Activated naive CD8-positive, alpha-beta T cell treated with anti-CD3 and anti-CD28 coated beads, Interleukin-2, amount 50 U/mL, for 16 hours (primary cell): ENCODE measurements around the gene POU4F3.
"Not testable (repeated sequence)": the region's sequence is repeated elsewhere in the genome, so short reads cannot be mapped to it uniquely, and the experiment has no call there.

Experiments
- DNase-seq: peaks from one replicate; pipeline ENCODE4 v3.0.0-alpha.2; 2020; ENCODE audit warnings: low read depth, low spot score

Gene POU4F3, protein sequence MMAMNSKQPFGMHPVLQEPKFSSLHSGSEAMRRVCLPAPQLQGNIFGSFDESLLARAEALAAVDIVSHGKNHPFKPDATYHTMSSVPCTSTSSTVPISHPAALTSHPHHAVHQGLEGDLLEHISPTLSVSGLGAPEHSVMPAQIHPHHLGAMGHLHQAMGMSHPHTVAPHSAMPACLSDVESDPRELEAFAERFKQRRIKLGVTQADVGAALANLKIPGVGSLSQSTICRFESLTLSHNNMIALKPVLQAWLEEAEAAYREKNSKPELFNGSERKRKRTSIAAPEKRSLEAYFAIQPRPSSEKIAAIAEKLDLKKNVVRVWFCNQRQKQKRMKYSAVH

DNA sequence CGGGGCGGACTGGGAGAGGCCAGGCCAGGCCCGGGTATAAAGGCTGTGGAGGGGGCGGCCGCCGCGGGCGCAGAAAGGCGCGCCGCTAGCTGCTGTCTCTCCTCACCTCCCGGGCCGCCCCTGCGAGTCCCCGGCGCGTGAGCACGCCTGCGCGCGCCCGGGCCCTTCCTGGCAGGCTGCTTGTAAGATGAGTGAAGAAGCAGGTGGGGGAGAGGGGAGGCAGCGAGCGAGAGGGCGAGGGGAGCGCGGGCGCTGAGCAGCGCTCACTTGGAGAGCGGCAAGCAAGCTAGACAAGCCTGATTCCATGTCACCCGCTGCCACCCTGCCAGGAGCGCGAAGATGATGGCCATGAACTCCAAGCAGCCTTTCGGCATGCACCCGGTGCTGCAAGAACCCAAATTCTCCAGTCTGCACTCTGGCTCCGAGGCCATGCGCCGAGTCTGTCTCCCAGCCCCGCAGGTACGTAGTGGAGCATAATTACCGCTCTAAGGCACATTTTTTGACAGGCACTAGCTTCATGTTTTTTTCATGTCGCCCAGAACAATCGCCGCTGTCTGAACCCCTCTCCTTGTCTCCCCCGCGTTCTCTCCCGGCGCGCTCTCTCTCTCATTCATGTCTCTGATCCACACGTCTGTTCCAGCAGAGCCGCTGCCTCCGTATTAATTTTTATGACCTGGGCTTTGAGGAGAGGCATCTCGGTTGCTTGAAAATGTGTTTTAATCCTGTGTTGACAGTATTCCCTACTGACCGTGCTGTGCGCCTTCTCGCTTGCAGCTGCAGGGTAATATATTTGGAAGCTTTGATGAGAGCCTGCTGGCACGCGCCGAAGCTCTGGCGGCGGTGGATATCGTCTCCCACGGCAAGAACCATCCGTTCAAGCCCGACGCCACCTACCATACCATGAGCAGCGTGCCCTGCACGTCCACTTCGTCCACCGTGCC lies at the start of gene POU4F3:
Gene POU4F3 (plus strand): TSS at position 66 of the 941 bp plus-strand sequence. CDS start 274 bp downstream, at position 340.
- no peak for DNase-seq

DNA sequence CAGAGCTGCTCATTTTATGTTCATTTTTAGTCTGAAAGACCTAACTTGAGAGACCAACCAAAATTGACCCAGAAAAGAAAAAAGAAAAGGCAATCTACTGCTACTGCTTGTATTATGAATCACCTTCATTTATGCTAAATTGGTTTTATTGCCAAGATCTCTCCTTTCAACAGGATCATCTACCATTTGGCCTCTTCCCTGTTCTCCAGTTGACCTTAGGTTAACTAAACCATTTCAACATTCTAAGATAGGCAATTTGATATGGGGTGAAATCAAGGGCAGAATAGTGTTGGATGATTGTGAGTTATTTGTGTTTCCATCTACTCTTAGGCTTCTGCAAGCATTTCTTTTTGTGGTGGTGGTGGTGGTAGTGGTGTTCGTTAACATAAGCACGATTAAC lies 48.3 kb upstream of the POU4F3 start:
- DNase-seq: no peak

DNA sequence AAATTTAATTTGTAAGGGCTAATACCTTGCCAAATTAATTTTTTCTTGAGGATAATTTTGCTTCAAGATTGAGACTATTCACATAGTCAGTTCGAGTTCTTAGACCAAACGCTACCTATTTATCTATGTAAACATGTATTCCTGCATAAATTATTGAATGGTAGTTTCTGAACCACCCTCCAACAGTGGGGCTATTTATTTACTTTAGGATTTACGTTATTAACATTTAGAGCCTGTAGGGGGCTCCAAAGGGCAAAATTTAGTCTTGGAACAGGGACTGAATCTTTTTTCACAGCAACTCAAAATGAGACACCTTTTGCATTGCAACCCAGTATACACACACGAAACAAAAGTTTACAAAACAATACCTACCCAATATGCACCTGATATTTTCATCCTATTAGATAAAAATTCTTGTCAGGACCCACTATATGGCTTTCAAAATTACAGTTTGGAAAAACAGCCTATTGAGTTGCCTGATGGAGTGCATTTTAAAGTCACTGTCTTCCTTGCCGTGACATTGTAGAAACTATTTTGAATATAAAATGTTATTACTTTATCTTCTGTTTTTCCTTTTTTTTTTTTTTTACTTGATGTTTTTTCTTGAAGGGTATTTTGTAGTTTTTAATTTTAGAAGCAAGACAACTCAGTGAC lies 47.1 kb upstream of the POU4F3 start:
- no peak for DNase-seq

DNA sequence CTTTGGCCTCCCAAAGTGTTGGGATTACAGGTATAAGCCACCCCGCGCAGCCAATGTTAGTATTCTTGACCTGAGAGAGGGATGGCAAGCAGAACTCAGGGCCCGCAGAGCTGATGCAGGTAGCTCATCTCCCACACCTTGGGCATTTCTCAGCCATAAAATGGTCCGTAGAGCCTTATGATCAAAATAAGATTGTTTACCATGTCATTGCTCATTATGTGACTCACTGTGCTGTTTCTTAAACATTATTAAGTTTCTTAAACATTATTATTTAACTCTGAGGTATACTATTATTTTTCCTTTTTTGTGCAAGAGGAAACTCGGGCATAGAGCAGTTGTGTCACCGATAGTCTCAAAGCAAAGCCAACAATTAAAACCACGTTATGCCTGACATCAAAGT lies 42.4 kb upstream of the POU4F3 start:
- DNase-seq: no peak

DNA sequence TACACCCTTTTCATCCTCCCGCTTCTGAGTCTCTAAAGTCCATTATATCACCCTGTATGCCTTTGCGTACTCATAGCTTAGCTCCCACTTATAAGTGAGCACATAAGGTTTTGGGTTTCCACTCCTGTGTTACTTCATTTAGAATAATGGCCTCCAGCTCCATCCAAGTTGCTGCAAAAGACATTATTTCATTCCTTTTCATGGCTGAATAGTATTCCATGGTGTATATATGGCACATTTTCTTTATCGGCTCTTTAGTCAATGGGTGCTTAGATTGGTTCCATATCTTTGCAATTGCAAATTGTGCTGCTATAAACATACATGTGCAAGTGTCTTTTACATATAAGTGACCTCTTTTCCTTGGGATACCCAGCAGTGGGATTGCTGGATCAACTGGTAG lies 39.7 kb upstream of the POU4F3 start:
- not testable (repeated sequence) for DNase-seq

DNA sequence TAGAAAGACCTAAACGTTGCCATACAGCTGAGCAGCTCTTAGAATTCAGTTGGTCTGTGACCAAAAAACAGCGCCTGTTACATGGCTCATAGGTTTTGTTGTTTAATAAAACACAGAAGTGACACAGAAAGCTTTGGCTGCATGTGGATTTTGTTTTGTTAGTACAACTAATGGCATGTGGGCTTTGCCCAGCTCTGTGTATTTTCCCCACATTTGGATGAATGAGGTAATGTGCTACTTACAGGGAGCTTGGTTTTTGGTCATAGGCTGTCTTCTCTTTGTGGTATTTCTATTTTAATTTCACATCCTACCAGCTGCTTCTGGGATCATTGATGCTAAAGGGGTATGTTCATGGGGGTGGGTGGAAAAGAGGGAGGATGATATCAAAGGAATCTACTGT lies 37.0 kb upstream of the POU4F3 start:
- no peak for DNase-seq

DNA sequence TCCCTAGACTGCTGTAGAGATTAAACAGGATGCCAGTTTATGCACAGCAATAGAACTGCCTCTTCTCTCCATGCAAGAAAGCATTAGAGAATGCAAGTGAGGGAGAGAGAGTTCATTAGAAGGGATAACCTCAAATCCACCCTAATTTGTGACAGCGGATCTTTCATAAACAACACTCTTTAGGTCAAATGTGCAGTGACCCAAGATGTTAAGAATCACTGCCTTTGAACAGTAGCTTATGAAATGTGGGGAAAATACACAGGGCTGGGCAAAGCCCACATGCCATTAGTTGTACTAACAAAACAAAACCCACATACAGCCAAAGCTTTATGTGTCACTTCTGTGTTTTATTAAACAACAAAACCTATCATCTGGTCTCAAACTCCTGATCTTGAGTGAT lies 36.2 kb upstream of the POU4F3 start:
- DNase-seq: no peak

DNA sequence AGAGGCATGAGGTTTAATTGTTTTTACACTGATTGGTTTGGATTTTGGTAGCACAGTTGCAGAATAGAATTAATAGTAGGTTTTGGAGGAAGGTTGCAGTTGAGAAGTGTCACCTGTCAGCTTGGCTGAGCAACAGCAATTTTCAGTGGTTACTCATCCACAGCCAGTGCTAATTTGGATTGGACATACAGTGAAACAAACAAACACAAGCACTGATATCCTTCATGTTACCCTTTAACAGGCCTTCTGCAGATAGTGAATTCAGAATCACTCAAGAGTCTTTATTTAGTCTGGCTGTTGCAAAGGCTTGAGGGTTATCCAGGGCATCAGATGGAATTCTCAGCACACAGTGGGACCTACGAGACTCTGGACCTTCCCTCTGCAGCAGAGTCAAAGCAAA lies 31.8 kb upstream of the POU4F3 start:
- DNase-seq: no peak

DNA sequence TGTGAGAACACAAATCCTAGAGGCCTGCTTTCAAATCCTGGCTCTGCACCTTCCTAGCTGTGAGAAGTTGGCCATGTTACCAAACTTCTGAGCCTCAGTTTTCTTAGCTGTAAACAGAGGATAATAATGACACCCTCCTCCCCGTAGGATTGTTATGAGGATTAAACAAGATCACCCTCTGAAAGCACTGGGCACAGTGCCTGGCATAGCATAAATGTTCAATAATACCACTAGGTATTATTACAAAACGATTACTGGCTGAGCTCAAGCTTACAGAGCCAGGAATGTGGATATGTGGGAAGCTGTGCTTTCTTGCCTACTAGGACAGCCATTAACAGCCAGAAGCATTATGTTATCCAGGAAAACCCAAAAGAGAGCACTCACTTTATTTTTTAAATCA lies 30.8 kb upstream of the POU4F3 start:
- no peak for DNase-seq

DNA sequence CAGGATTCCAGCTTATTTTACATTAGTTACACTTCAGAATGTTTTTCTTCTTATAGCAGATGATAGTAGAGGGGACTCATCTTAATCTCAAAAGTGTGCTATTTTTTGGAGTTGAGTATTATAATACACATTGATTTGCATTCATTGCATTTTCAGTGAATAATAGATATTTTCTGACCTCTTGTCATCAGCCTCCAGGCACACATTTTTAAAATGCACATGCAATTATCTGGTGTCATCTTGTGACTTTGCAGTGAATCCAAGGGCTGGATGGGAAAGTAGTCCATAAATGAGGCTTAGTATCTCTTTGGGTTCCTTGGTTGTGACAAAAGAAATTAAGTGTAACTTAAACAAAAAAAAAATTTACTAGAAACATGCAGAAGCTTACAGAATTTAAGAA lies 28.1 kb upstream of the POU4F3 start:
- no peak for DNase-seq

DNA sequence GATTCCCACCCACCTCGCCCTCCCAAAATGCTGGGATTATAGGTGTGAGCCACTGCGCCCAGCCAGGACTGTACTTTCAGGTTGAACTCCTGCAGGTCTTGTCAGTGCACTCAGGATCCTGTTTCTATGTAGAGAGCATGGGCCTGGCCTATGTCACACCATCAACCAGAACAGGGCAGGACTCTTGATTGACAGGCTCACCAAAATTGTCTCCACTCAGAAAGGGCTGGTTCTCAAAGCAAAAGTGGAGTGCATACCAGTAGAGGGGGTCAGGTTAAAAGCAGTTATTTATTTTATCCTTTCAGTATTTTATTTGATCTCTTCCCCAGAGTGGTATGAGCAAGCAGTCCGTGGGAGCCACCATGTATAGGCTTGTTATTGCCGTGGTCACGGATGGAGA lies 27.4 kb upstream of the POU4F3 start:
- DNase-seq: no peak

DNA sequence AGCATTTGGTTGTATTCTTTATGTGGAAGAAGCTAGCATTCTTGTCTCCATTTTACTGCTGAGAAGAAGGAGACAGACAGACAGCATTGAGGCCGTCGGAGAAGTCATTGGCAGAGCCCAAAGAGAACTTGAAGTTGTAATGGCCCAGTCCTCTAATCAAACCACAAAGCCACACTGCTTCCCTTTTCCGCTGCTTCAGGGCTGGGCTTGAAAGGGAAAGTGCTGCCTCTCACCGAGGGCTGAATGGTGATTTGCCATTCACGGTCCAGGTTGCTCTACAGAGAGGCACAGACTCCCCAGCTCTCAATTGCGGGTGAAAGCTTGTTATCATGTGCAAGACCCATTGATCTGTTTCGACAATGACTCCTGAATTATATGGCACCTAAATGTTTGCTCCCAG lies 25.6 kb upstream of the POU4F3 start:
- DNase-seq: no peak

DNA sequence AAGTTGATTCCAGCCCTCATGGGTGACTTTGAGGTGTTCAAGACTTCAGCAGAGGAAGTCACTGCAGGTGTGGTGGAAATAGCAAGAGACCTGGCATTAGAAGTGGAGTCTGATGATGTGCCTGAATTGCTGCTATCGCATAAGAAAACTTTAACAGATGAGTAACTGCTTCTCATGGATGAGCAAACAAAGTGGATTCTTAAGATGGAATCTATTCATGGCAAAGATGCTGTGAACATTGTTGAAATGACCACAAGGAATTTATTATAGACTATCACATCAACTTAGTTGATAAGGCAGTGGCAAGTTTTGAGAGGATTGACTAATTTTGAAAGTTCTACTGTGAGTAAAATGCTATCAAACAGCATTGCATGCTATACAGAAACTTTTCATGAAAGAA lies 17.1 kb upstream of the POU4F3 start:
- no peak for DNase-seq

DNA sequence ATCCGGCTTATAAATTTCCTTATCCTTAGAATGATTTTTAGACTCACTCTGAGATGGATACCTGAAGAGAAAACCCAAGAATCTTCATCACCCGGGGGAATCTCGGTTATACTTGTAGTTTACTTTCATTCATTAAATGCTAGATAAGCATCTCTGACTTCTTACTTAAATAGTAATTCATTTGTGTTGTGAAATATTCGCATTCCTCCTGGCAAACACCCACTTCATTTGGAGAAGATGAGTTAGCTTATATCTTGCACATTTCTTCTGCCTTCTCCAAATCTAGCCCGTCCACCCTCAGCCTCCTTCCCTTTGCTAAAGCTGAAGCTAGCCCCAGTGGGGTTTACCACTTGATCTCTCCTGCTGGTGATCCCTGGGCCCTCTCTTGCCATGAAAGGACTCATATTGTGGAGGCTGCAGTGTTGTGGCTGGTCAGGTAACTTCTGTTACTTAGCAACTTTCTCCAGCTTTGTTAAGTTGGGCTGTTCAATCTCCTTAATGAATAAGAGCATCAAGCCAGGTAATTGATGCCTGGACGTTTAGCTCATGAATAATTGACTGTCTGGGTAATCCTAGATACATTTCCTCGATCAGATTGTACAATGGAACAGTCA lies 11.3 kb upstream of the POU4F3 start:
- DNase-seq: no peak

DNA sequence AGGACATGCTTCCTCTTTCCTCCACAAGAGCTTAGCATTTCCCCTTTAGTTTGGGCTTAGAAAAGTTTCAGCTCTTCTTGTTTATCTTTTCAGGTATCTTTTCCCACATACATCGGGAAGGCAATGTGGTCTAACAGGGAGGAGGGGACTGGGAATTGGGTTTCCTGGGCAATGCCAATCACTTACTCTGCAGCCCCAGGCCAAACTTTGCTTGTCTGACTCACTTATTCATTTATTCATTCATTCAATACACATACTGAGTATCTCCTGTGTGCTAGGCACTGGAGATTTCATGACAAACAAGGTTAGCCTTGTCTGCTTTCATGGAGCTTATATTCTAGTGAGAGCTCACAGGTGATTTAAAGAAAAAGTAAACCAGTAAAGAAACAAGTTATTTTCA lies 10.7 kb upstream of the POU4F3 start:
- DNase-seq: no peak

DNA sequence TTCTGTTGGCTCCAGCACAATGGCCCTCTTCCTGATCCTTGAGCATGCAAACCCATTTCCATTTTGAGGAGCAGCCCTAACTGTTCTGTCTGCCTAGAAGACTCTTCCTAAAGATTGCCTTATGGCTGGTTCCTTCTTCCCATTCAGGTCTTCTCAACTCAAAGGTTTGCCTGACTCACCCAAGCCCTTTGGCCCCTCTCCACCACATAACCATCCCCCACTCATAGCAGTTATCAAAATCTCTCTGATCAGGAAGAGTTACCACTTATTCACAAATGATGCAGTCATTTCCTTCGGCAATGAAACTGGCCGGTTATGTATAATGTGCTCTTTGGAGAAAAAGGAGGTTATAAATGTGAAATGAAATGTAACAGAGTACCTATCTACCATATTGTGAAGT lies 8.9 kb upstream of the POU4F3 start:
- DNase-seq: no peak

DNA sequence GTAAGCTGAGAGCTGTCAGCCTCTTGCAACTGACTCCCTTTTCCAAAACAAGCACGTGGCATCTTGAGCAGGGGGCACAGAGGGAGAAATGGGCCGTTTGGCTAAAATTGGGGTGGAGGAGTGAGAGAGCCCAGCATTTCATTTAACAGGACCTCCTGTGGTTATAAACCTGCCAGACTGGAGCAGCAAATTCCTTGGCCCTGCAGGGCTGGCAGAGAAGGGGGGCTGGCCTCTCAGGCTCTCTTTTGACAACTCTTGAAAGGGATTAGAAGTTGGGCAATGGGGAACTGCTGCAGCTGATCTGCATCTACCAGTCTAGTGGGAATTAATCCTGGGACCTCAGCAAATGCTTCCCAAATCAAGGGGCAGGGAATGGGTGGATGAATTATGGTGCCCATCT lies 7.2 kb upstream of the POU4F3 start:
- no peak for DNase-seq

DNA sequence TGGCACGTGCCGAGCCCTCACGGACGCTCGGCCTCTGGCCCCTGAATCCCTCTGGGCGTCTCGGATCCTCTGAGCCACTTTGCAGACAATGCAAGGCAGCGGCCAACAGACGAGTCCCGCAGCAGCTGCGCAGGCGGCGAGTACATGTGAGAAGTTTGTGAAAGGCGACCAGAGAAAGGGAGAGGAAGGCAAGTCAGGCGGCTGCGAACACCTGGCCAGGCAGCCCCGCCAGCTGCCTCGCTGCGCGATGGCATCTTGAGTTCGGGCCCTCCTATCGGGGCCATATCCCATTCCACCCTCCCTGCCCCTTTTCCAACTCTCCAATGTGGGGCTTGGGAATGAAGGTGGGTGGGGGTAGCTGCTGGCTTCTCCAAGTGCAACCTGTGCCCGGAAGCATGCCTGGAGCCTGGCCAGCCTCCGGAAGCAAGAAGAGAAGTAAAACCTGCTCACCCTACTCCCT lies 4.5 kb upstream of the POU4F3 start:
- DNase-seq: no peak

DNA sequence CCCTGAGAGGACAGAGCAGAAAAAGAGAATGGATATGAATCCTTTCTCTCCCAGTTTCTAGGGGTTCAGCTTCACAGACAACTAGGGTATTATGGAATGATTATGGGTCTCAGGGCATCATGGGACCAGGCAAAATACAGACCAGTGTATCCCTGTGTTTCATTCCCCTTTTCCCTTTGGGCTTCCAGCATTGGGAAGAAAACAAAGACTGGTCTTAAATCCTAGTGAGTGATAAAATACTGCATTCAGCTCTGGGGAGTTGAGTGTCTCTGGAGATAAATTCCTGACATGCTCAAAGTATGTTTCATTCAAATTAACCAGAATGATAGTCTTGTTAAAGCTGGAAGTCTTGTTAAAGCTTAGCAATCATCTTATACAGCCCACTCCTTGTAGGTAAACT lies 2.4 kb upstream of the POU4F3 start:
- no peak for DNase-seq

DNA sequence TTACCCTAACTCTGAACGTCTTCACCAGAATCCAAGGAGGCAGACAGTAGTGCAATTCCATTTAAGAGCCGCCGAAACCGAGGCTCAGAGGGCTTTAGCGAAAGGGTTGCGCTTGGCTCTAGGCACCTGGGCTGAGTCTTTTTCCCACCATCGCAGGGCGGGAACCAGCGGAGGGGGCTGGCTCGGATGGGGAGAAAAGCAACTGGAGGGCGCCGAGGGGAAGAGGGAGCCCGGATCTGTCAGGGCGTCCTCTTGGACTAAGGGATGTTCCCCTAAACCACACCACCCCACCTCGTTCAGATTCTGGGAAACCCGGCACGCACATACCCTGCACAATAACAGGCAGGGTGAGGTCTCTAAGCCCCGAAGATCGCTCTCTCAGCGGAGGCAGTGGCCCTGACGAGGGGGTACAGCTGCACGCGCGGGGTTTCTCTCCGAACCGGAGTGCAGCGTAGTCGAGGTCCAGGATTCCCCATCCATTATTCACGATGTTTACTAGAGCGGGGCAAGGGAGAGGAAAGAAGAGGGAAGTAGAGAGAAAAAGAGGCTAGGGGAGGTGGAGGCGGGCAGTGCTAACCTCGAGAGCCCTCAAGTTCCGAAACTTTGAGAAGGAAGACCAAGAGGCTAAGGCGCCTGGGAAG lies 1.3 kb upstream of the POU4F3 start:
- no peak for DNase-seq

DNA sequence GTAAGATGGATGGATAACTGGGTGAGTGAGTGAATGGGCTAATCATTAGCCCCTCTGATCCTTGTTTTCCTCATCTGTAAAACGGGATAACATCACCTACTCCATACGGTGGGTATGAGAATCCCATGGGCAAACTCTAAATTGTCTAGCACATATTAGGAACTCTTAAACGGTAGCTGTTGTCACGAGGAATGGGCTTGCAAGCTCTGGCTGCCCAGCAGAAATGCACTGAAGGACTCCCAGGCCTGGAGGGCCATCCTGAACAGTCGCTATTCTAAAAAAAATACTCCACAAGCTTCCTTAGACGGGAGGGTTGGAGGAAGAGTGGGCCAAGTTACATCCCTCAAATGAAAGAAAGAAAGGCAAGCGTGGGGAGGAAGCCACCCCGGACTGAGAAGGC lies 711 bp upstream of the POU4F3 start:
- no peak for DNase-seq
